ENCODE measurements around the gene MUC6. TPM values are rescaled to one million over a fixed set of nuclear protein-coding genes. Genes with fewer than 3 reads are reported as not detected.

Gene MUC6
- total and polyA plus RNA-seq, 2 experiments from 2014 or later, result not detected

DNA sequence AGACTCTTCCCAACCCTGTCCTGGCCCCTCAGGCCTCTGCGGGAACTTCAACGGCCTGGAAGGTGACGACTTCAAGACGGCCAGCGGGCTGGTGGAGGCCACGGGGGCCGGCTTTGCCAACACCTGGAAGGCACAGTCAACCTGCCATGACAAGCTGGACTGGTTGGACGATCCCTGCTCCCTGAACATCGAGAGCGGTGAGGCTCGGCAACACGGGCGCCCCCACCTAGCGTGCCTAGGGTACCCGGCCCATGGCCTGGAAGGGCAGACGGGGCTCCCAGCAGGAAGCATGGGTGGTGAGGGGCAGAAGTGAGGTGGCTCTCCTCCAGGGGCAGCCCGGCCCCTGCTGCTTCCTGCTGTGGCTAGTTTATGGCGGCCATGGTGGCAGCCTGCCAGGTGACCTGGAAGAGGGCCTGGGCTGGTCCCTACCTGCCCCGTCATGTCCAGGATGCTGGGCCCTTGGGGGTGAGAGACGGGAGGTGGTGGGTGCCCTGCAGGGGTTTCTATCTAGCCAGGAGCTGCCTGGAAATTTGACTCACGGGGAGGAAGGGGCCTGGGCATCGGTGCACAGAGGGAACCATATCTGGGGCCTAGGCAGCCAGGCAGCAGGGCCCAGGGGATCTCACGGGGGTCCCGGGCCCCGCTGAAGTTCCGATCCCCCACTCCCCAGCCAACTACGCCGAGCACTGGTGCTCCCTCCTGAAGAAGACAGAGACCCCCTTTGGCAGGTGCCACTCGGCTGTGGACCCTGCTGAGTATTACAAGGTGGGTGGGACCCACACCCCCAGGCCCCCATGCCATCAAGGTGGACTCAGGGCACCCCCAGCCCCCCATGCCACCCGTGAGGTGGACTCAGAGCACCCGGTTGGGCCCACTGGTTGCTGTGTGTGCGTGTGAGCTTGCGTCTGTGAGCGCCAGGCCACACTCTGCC, 47.4 kb upstream of the MUC6 start:
- Histone ChIP-seq H3K4me2 (ENCODE audit: unreplicated experiment) (no peak overlapping the region), H4K20me1 (ENCODE audit: insufficient read depth) (no peaks in the 10 kb centered on the region), H3K27me3 (replicated peaks; ENCODE audit: insufficient read depth) (no peaks in the 10 kb centered on the region), H3K79me2 (ENCODE audit: insufficient read depth) (no peaks in the 10 kb centered on the region), H3K36me3 (ENCODE audit: low read depth) (no peaks in the 10 kb centered on the region), H3K4me1 (ENCODE audit: insufficient read depth) (no peaks in the 10 kb centered on the region), H2AFZ (no peak overlapping the region), H3K9ac (no peak overlapping the region), H3K9me3 (ENCODE audit: low read depth) (no peaks in the 10 kb centered on the region), H3K4me3 (no peak overlapping the region), H3F3A (ENCODE audit: insufficient read depth) (no peaks in the 10 kb centered on the region), H3K9me2 (ENCODE audit: insufficient read depth) (no peaks in the 10 kb centered on the region), H3K27ac (no peak overlapping the region)
- TF ChIP-seq EZH2 (IDR thresholded peaks at IDR 0.05; ENCODE audit: insufficient read depth, poor library complexity, severe bottlenecking) (no peak), EZH2phosphoT487 (IDR thresholded peaks at IDR 0.05; ENCODE audit: insufficient read depth, low read depth) (no peak)
- 62 to 71% methylated on average over 28 to 34 of the region's 34 CpGs for WGBS, 2 experiments (ENCODE audit: low coverage in 1 of 2, low lambda C conversion rate in 2 of 2, missing lambda C conversion rate in 2 of 2)
- no peak for DNase-seq
- in situ Hi-C loops (cut with MboI), result no loop called here

DNA sequence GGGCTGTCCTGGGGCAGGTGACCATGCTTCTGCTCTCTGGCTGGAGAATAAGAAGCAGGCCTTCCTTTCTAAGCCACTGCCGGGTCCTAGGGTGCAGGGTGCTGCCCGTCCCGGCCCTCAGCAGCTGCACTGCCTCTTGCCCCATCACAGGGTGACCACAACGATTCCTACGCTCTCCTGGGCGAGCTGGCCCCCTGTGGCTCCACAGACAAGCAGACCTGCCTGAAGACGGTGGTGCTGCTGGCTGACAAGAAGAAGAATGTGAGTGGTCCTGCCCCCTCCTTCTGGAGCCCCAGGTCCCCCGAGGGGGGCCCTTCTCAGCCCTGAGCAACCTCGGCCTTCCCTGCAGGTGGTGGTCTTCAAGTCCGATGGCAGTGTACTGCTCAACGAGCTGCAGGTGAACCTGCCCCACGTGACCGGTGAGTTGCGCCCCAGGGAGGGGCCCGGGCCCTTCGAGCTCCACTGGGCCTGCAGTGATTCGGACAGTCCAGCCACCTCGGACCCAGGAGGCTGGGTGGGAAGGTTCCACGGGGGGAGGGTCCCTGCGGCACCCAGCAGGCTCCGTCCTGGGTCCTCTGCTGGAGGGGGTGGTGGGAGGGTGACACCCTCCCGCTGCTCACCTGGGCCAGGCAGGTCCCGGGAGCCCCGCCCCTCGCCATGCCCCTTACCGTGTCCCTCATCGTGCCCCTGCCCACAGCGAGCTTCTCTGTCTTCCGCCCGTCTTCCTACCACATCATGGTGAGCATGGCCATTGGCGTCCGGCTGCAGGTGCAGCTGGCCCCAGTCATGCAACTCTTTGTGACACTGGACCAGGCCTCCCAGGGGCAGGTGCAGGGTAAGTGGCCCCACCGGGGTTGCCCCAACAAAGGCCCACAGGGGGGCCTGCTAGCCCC, 46.5 kb upstream of the MUC6 start:
- no peaks in the 10 kb centered on the region for H3F3A ChIP-seq (ENCODE audit: insufficient read depth)
- 63% methylated on average over 25 to 32 of the region's 33 CpGs for WGBS, 2 experiments (ENCODE audit: low coverage in 1 of 2, low lambda C conversion rate in 2 of 2, missing lambda C conversion rate in 2 of 2)
- no peaks in the 10 kb centered on the region for H3K79me2 ChIP-seq (ENCODE audit: insufficient read depth)
- in situ Hi-C loops (cut with MboI), result no loop called here
- no peak overlapping the region for H3K27ac ChIP-seq
- H3K4me2 ChIP-seq (ENCODE audit: unreplicated experiment), result no peak overlapping the region
- no peak overlapping the region for H3K9ac ChIP-seq
- no peaks in the 10 kb centered on the region for H4K20me1 ChIP-seq (ENCODE audit: insufficient read depth)
- no peak for DNase-seq
- no peak overlapping the region for H3K4me3 ChIP-seq
- no peaks in the 10 kb centered on the region for H3K4me1 ChIP-seq (ENCODE audit: insufficient read depth)
- TF ChIP-seq EZH2 (IDR thresholded peaks at IDR 0.05; ENCODE audit: insufficient read depth, poor library complexity, severe bottlenecking), result no peak
- no peak for TF ChIP-seq EZH2phosphoT487 (IDR thresholded peaks at IDR 0.05; ENCODE audit: insufficient read depth, low read depth)
- no peaks in the 10 kb centered on the region for H3K27me3 ChIP-seq (replicated peaks; ENCODE audit: insufficient read depth)
- no peaks in the 10 kb centered on the region for H3K9me3 ChIP-seq (ENCODE audit: low read depth)
- H3K9me2 ChIP-seq (ENCODE audit: insufficient read depth), result no peaks in the 10 kb centered on the region
- H2AFZ ChIP-seq, result no peak overlapping the region
- no peaks in the 10 kb centered on the region for H3K36me3 ChIP-seq (ENCODE audit: low read depth)

DNA sequence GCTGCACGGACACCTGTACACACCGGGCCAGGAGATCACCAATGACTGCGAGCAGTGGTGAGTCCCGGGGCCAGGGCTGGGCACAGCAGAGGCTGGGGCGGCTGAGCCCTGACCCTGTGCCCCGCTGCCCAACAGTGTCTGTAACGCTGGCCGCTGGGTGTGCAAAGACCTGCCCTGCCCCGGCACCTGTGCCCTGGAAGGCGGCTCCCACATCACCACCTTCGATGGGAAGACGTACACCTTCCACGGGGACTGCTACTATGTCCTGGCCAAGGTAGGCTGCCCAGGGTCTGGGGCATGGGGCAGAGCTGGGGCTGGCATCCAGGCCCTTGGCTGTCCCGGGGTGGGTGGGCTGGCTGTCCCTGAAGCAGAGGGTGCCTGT, 45.8 kb upstream of the MUC6 start:
- Histone ChIP-seq H4K20me1 (ENCODE audit: insufficient read depth) (no peaks in the 10 kb centered on the region), H3K4me3 (no peak overlapping the region), H3K4me1 (ENCODE audit: insufficient read depth) (no peaks in the 10 kb centered on the region), H2AFZ (no peak overlapping the region), H3K27me3 (replicated peaks; ENCODE audit: insufficient read depth) (no peaks in the 10 kb centered on the region), H3F3A (ENCODE audit: insufficient read depth) (no peaks in the 10 kb centered on the region), H3K9me3 (ENCODE audit: low read depth) (no peaks in the 10 kb centered on the region), H3K27ac (no peak overlapping the region), H3K36me3 (ENCODE audit: low read depth) (no peaks in the 10 kb centered on the region), H3K4me2 (ENCODE audit: unreplicated experiment) (no peak overlapping the region), H3K9ac (no peak overlapping the region), H3K9me2 (ENCODE audit: insufficient read depth) (no peaks in the 10 kb centered on the region), H3K79me2 (ENCODE audit: insufficient read depth) (no peaks in the 10 kb centered on the region)
- no peak for DNase-seq
- 77 to 79% methylated on average over 14 of the region's 14 CpGs for WGBS, 2 experiments (ENCODE audit: low coverage in 1 of 2, low lambda C conversion rate in 2 of 2, missing lambda C conversion rate in 2 of 2)
- TF ChIP-seq EZH2 (IDR thresholded peaks at IDR 0.05; ENCODE audit: insufficient read depth, poor library complexity, severe bottlenecking) (no peak), EZH2phosphoT487 (IDR thresholded peaks at IDR 0.05; ENCODE audit: insufficient read depth, low read depth) (no peak)
- in situ Hi-C loops (cut with MboI), result no loop called here

- TF ChIP-seq EZH2 (IDR thresholded peaks at IDR 0.05; ENCODE audit: insufficient read depth, poor library complexity, severe bottlenecking) (no peak), EZH2phosphoT487 (IDR thresholded peaks at IDR 0.05; ENCODE audit: insufficient read depth, low read depth) (no peak)
- Histone ChIP-seq H3K4me3 (no peak overlapping the region), H3K27ac (no peak overlapping the region), H3K9ac (no peak overlapping the region), H3K79me2 (ENCODE audit: insufficient read depth) (no peaks in the 10 kb centered on the region), H3K27me3 (replicated peaks; ENCODE audit: insufficient read depth) (no peaks in the 10 kb centered on the region), H3F3A (ENCODE audit: insufficient read depth) (no peaks in the 10 kb centered on the region), H2AFZ (no peak overlapping the region), H3K9me3 (ENCODE audit: low read depth) (no peaks in the 10 kb centered on the region), H3K9me2 (ENCODE audit: insufficient read depth) (no peaks in the 10 kb centered on the region), H3K4me2 (ENCODE audit: unreplicated experiment) (no peak overlapping the region), H3K36me3 (ENCODE audit: low read depth) (no peaks in the 10 kb centered on the region), H3K4me1 (ENCODE audit: insufficient read depth) (no peaks in the 10 kb centered on the region), H4K20me1 (ENCODE audit: insufficient read depth) (no peaks in the 10 kb centered on the region)
- 74 to 75% methylated on average over 30 to 33 of the region's 33 CpGs for WGBS, 2 experiments (ENCODE audit: low coverage in 1 of 2, low lambda C conversion rate in 2 of 2, missing lambda C conversion rate in 2 of 2)
- no peak for DNase-seq
- in situ Hi-C loops (cut with MboI), result no loop called here
Measured at GRCh38 chr11:1081601-1082311, 45.2 kb upstream of the MUC6 start.

All from GM23248 (cell line).